ENCODE measurements around the gene CSNK1G3. TPM values are rescaled to one million over a fixed set of nuclear protein-coding genes. Genes with fewer than 3 reads are reported as not detected.

Gene CSNK1G3
- total and polyA plus RNA-seq, 10 donors, result 9.0 to 81.9 (median 51.6) TPM

GRCh38 chr5:123474228-123474627 is 37.7 kb upstream of the CSNK1G3 start:
- no peak for TF ChIP-seq POLR2AphosphoS5 (IDR thresholded peaks at IDR 0.05)
- no peak for TF ChIP-seq CTCF (IDR thresholded peaks at IDR 0.05 in 8 of 11, conservative IDR thresholded peaks at IDR 0.05 in 3 of 11)
- TF ChIP-seq POLR2A (IDR thresholded peaks at IDR 0.05), result no peak
- Histone ChIP-seq H3K27me3 (replicated peaks in 1 of 7) (no peaks in the 10 kb centered on the region), H3K4me3 (no peak overlapping the region), H3K27ac (no peak overlapping the region), H3K4me1 (no peaks in the 10 kb centered on the region), H3K9me3 (peaks cover 0 to 9% (median 0%) of the 10 kb centered on the region in 8 donors), H3K36me3 (no peaks in the 10 kb centered on the region)
- intact Hi-C loops (cut with DNase I; ENCODE audit: low total_unique reads), result no loop called here
- no peak for DNase-seq

GRCh38 chr5:123476731-123477130 is 35.2 kb upstream of the CSNK1G3 start:
- H3K27me3 ChIP-seq (replicated peaks in 1 of 7), result no peaks in the 10 kb centered on the region
- H3K4me1 ChIP-seq, result no peaks in the 10 kb centered on the region
- H3K4me3 ChIP-seq, result no peak overlapping the region
- H3K27ac ChIP-seq, result no peak overlapping the region
- no peak for TF ChIP-seq POLR2AphosphoS5 (IDR thresholded peaks at IDR 0.05)
- TF ChIP-seq POLR2A (IDR thresholded peaks at IDR 0.05), result no peak
- no peak for TF ChIP-seq CTCF (IDR thresholded peaks at IDR 0.05 in 8 of 11, conservative IDR thresholded peaks at IDR 0.05 in 3 of 11)
- no peaks in the 10 kb centered on the region for H3K9me3 ChIP-seq
- DNase-seq, result no peak
- no peaks in the 10 kb centered on the region for H3K36me3 ChIP-seq
- 78 to 100% (median 93%) methylated on average over 1 of the region's 1 CpG for WGBS, 5 donors
- intact Hi-C loops (cut with DNase I; ENCODE audit: low total_unique reads), result no loop called here

- H3K36me3 ChIP-seq, result no peaks in the 10 kb centered on the region
- no peak for DNase-seq
- H3K4me1 ChIP-seq, result no peaks in the 10 kb centered on the region
- 72 to 90% (median 82%) methylated on average over 1 of the region's 1 CpG for WGBS, 5 donors
- H3K27ac ChIP-seq, result no peak overlapping the region
- intact Hi-C loops (cut with DNase I; ENCODE audit: low total_unique reads), result no loop called here
- no peaks in the 10 kb centered on the region for H3K9me3 ChIP-seq
- TF ChIP-seq POLR2A (IDR thresholded peaks at IDR 0.05) (no peak), CTCF (IDR thresholded peaks at IDR 0.05 in 8 of 11, conservative IDR thresholded peaks at IDR 0.05 in 3 of 11) (no peak), POLR2AphosphoS5 (IDR thresholded peaks at IDR 0.05) (no peak)
- H3K27me3 ChIP-seq (replicated peaks in 1 of 7), result no peaks in the 10 kb centered on the region
- H3K4me3 ChIP-seq, result no peak overlapping the region
Measured at GRCh38 chr5:123478546-123478945, 33.4 kb upstream of the CSNK1G3 start.

GRCh38 chr5:123482258-123482657 is 29.7 kb upstream of the CSNK1G3 start:
- TF ChIP-seq POLR2A (IDR thresholded peaks at IDR 0.05) (no peak), POLR2AphosphoS5 (IDR thresholded peaks at IDR 0.05) (no peak), CTCF (IDR thresholded peaks at IDR 0.05 in 8 of 11, conservative IDR thresholded peaks at IDR 0.05 in 3 of 11) (no peak)
- H3K4me3 ChIP-seq, result no peak overlapping the region
- intact Hi-C loops (cut with DNase I; ENCODE audit: low total_unique reads), result no loop called here
- no peaks in the 10 kb centered on the region for H3K9me3 ChIP-seq
- no peaks in the 10 kb centered on the region for H3K27me3 ChIP-seq (replicated peaks in 1 of 7)
- H3K27ac ChIP-seq, result no peak overlapping the region
- DNase-seq, result no peak
- no peaks in the 10 kb centered on the region for H3K36me3 ChIP-seq
- H3K4me1 ChIP-seq, result no peaks in the 10 kb centered on the region
- WGBS, 5 donors, result 91 to 96% (median 94%) methylated on average over 4 of the region's 4 CpGs

Data from spleen (tissue), 11 donors.